K562 (cell line): Measurements from ENCODE around the gene CAMK1D. TPM values are rescaled to one million over a fixed set of nuclear protein-coding genes. Genes with fewer than 3 reads are reported as not detected.

ENCODE experiments used
- ATAC-seq: fragments of 200-7000 bp; cut with Tn5 transposase; 3 replicates; pipeline ENCODE4 v1.9.1; 2020; ENCODE audit warnings: moderate library complexity
- BruUV-seq: library from RNA; stranded (reverse); fragments of 400-500 nt; replicated peaks from 2 replicates; lab custom pipeline; 2021; lab: Mats Ljungman, UMichigan
- CTCF ChIA-PET: fragments of 300-600 bp; formaldehyde crosslinking; extraction: SDS; loops from one replicate; lab custom pipeline; 2021; ENCODE audit warnings: low intra/inter-chr PET ratio; lab: Yijun Ruan, JAX
- POLR2A ChIA-PET: fragments of 300-600, 350-650 bp; sonication (Branson Sonifier 250); formaldehyde crosslinking; extraction: SDS; loops from one replicate; lab custom pipeline; 2021; ENCODE audit warnings: antibody characterized with exemption, inconsistent platforms; lab: Yijun Ruan, JAX
- DNase-seq, 4 experiments: peaks; one replicate each; pipeline versions ENCODE4 v3.0.0 to v3.0.0-alpha.2; 2011 to 2018; ENCODE audit warnings: low spot score in 3 of 4, mixed read lengths in 3 of 4; ENCODE audit errors: extremely low read depth in 1 of 4
- FAIRE-seq: peaks from 2 replicates; lab custom pipeline; 2011; peaks lifted over from hg19 to GRCh38; lab: Jason Lieb, UNC
- H2AFZ ChIP-seq: 2 replicates; pipeline ENCODE4 v1.6.0; 2011; ENCODE audit warnings: low read depth, low read length, control low read depth, inconsistent platforms
- H3K27ac ChIP-seq: fragments of 200-600 bp; 3 replicates; pipeline ENCODE4 v1.8.0; 2011; ENCODE audit warnings: low read depth, mild to moderate bottlenecking, control low read depth, inconsistent platforms, low read length, moderate library complexity, mixed read lengths; ENCODE audit errors: extremely low read depth
- H3K27me3 ChIP-seq, 2 experiments: fragments of 300-600 bp in 1 of 2; 2 replicates in 1 of 2; 3 replicates in 1 of 2; pipeline versions ENCODE4 v1.6.0 to v1.8.0; 2011; ENCODE audit warnings: inconsistent platforms in 2 of 2, low read length in 2 of 2, mild to moderate bottlenecking in 1 of 2, mixed read lengths in 1 of 2, moderate library complexity in 1 of 2; ENCODE audit not compliant: control insufficient read depth in 2 of 2, insufficient read depth in 2 of 2
- H3K36me3 ChIP-seq: fragments of 300-600 bp; 3 replicates; pipeline ENCODE4 v1.8.0; 2011; ENCODE audit warnings: mild to moderate bottlenecking, low read length, inconsistent platforms; ENCODE audit not compliant: control insufficient read depth, insufficient read depth
- H3K4me1 ChIP-seq, 2 experiments: fragments of 200-600 bp in 1 of 2; replicated peaks in 1 of 2; 2 replicates in 1 of 2; 3 replicates in 1 of 2; pipeline versions ENCODE4 v1.5.1 to v1.8.0; 2011; ENCODE audit warnings: inconsistent platforms in 2 of 2, low read length in 2 of 2, mild to moderate bottlenecking in 1 of 2, mixed read lengths in 1 of 2, moderate library complexity in 1 of 2; ENCODE audit not compliant: control insufficient read depth in 2 of 2, insufficient read depth in 2 of 2
- H3K4me2 ChIP-seq: 2 replicates; pipeline ENCODE4 v1.6.1; 2011; ENCODE audit warnings: low read length, control low read depth, inconsistent platforms, mixed read lengths; ENCODE audit not compliant: insufficient read depth
- H3K4me3 ChIP-seq: fragments of 200-600 bp; sonication (generic), shearing (Covaris generic); 2 replicates; pipeline ENCODE4 v1.5.1; 2016; ENCODE audit warnings: control low read depth, inconsistent platforms
- H3K79me2 ChIP-seq: fragments of 200-600 bp; 3 replicates; pipeline ENCODE4 v1.8.0; 2011; ENCODE audit warnings: low read length, inconsistent platforms; ENCODE audit not compliant: control insufficient read depth, insufficient read depth
- H3K9ac ChIP-seq, 2 experiments: 2 replicates each; pipeline versions ENCODE4 v1.6.0 to v1.6.1; 2011; ENCODE audit warnings: low read depth in 2 of 2, low read length in 2 of 2, control low read depth in 1 of 2, inconsistent platforms in 1 of 2, mild to moderate bottlenecking in 1 of 2, mixed read lengths in 1 of 2; ENCODE audit not compliant: insufficient read depth in 1 of 2
- H3K9me1 ChIP-seq: one replicate; pipeline ENCODE4 v1.6.0; 2011; ENCODE audit warnings: inconsistent platforms, mild to moderate bottlenecking, low read length, moderate library complexity; ENCODE audit not compliant: control insufficient read depth, insufficient read depth
- H3K9me3 ChIP-seq: replicated peaks from 2 replicates; pipeline ENCODE4 v1.5.1; 2011; ENCODE audit warnings: low read depth, low read length, inconsistent platforms; ENCODE audit not compliant: control insufficient read depth, insufficient read depth
- H4K20me1 ChIP-seq: replicated peaks from 2 replicates; pipeline ENCODE4 v1.6.1; 2011; ENCODE audit warnings: low read length, inconsistent platforms, mixed read lengths; ENCODE audit not compliant: control insufficient read depth, insufficient read depth
- NFYB ChIP-seq: IDR thresholded peaks from 2 replicates; pipeline ENCODE4 v1.6.1; 2011; ENCODE audit warnings: mild to moderate bottlenecking, moderate library complexity; ENCODE audit not compliant: insufficient read length; ENCODE audit errors: extremely low read depth
- NR2C1 ChIP-seq, 2 experiments: fragments of 450-650 bp; IDR thresholded peaks; 2 replicates each; pipeline ENCODE4 v1.6.1; 2017; ENCODE audit warnings: mild to moderate bottlenecking in 2 of 2, antibody characterized with exemption in 1 of 2, inconsistent platforms in 1 of 2, missing compliant biosample characterization in 1 of 2, missing genetic modification characterization in 1 of 2
- PTRF ChIP-seq: fragments of 450-650 bp; IDR thresholded peaks from 2 replicates; pipeline ENCODE4 v1.6.1; 2016; ENCODE audit warnings: mild to moderate bottlenecking, missing genetic modification characterization, missing compliant biosample characterization
- RFX7 ChIP-seq: fragments of 250-450 bp; sonication (Bioruptor Pico); IDR thresholded peaks from 2 replicates; pipeline ENCODE4 v1.5.1; 2021; ENCODE audit warnings: mild to moderate bottlenecking
- TAF1 ChIP-seq: IDR thresholded peaks from 2 replicates; pipeline ENCODE4 v1.6.1; 2011; ENCODE audit warnings: mild to moderate bottlenecking, low read length, moderate library complexity; ENCODE audit not compliant: insufficient read depth, control insufficient read depth, severe bottlenecking; ENCODE audit errors: extremely low read depth
- ZBTB11 ChIP-seq, 3 experiments: fragments of 200-800 bp in 1 of 3; fragments of 250-450 bp in 1 of 3; fragments of 450-650 bp in 1 of 3; sonication (Bioruptor Pico) in 1 of 3; sonication (Bioruptor generic) in 1 of 3; formaldehyde crosslinking in 1 of 3; IDR thresholded peaks; 2 replicates each; pipeline versions ENCODE4 v1.6.1 to v1.8.0; 2016 to 2022; ENCODE audit warnings: mild to moderate bottlenecking in 2 of 3, missing genetic modification characterization in 2 of 3, missing compliant biosample characterization in 1 of 3, moderate library complexity in 1 of 3
- ZBTB12 ChIP-seq: fragments of 250-450 bp; sonication (Bioruptor Pico); IDR thresholded peaks from 2 replicates; pipeline ENCODE4 v1.4.0; 2020
- ZBTB2 ChIP-seq: fragments of 450-650 bp; IDR thresholded peaks from 2 replicates; pipeline ENCODE4 v1.6.1; 2016; ENCODE audit warnings: antibody characterized with exemption
- ZNF696 ChIP-seq: fragments of 250-450 bp; sonication (Bioruptor Pico); conservative IDR thresholded peaks from 2 replicates; pipeline ENCODE4 v1.4.0; 2020; ENCODE audit warnings: mild to moderate bottlenecking, moderate library complexity
- WGBS: fragments of 100-300 bp; shearing (Covaris generic); methylation state at CpG from one replicate; pipeline ENCODE4 v1.1.6; 2016; ENCODE audit warnings: low coverage, mixed read lengths; ENCODE audit not compliant: insufficient coverage; ENCODE audit errors: missing lambda C conversion rate; 5-methylcytosine and 5-hydroxymethylcytosine counted together
- in situ Hi-C: fragments of 300-500 bp; cut with MboI; formaldehyde crosslinking; loops from 4 replicates; pipeline ENCODE4 v1.15.0; 2018; ENCODE audit warnings: inconsistent platforms, mixed read lengths
- intact Hi-C: fragments of 100-400 bp; cut with micrococcal nuclease; formaldehyde crosslinking; loops from 2 replicates; pipeline ENCODE4 v1.14.2; 2022
- polyA plus RNA-seq, 8 experiments: library from polyadenylated mRNA; depleted of rRNA in 4 of 8; stranded (reverse) in 5 of 8; unstranded in 3 of 8; fragments of >200 nt; fragmentation: Nextera tagmentation in 2 of 8; fragmentation: Illumina TruSeq in 1 of 8; extraction: Ambion mirVana in 2 of 8; extraction: Trizol in 1 of 8; gene quantifications; 2 replicates each; pipeline versions ENCODE4 v1.2.1 to v1.2.3, GENCODE V29; 2011 to 2014; ENCODE audit warnings: inconsistent platforms in 1 of 8, missing spikeins in 1 of 8
- total RNA-seq, 7 experiments: library from RNA; depleted of rRNA in 6 of 7; stranded (reverse); fragments of >200 nt in 6 of 7; fragmentation: Illumina TruSeq in 2 of 7; extraction: Trizol in 2 of 7; gene quantifications; 2 replicates each; pipeline versions ENCODE4 v1.2.1 to v1.2.3, GENCODE V29; 2011 to 2021; ENCODE audit warnings: low replicate concordance in 1 of 7
- TF ChIP-seq, protein P1 (sequence below): fragments of 250-450 bp; sonication (Bioruptor Pico); IDR thresholded peaks from 2 replicates; pipeline ENCODE4 v1.5.0; 2021; ENCODE audit warnings: mild to moderate bottlenecking, borderline replicate concordance
- TF ChIP-seq, protein P2 (sequence below): fragments of 200-800 bp; sonication (Bioruptor generic); IDR thresholded peaks from 2 replicates; pipeline ENCODE4 v1.6.1; 2017; ENCODE audit warnings: missing genetic modification characterization, missing compliant biosample characterization

The CAMK1D gene
- total and polyA plus RNA-seq, 9 of the 15 experiments (the other 6 are each of a cell fraction or from before 2014, with no cell fraction given), result 0.12 to 0.24 (median 0.20) TPM; not detected in 5

GRCh38 chr10:12755075-12755474, 405.7 kb downstream of the CAMK1D start:
- Histone ChIP-seq H3K4me2 (no peak overlapping the region), H3K4me3 (no peak overlapping the region), H3K9me1 (no peaks in the 10 kb centered on the region), H3K36me3 (no peaks in the 10 kb centered on the region), H3K9me3 (no peaks in the 10 kb centered on the region), H3K79me2 (no peaks in the 10 kb centered on the region), H4K20me1 (no peaks in the 10 kb centered on the region; the same call in 1 of the 2 replicates), H3K4me1 (no peaks in the 10 kb centered on the region), H3K9ac (no peak overlapping the region), H3K27me3 (peaks cover 0 to 12% of the 10 kb centered on the region in 2 experiments; a peak in 1 of 5 replicates), H3K27ac (no peak overlapping the region), H2AFZ (no peak overlapping the region)
- POLR2A ChIA-PET, result no interaction called here
- 1% methylated on average over 5 of the region's 5 CpGs for WGBS
- in situ Hi-C loops (no loop called here), intact Hi-C loops (no loop called here)
- no TSS peak for BruUV-seq
- DNase-seq (no peak), ATAC-seq (no peak), FAIRE-seq (no peak)
- CTCF ChIA-PET, result no interaction called here
- TF ChIP-seq, protein P1, sequence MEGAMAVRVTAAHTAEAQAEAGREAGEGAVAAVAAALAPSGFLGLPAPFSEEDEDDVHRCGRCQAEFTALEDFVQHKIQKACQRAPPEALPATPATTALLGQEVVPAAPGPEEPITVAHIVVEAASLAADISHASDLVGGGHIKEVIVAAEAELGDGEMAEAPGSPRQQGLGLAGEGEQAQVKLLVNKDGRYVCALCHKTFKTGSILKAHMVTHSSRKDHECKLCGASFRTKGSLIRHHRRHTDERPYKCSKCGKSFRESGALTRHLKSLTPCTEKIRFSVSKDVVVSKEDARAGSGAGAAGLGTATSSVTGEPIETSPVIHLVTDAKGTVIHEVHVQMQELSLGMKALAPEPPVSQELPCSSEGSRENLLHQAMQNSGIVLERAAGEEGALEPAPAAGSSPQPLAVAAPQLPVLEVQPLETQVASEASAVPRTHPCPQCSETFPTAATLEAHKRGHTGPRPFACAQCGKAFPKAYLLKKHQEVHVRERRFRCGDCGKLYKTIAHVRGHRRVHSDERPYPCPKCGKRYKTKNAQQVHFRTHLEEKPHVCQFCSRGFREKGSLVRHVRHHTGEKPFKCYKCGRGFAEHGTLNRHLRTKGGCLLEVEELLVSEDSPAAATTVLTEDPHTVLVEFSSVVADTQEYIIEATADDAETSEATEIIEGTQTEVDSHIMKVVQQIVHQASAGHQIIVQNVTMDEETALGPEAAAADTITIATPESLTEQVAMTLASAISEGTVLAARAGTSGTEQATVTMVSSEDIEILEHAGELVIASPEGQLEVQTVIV (CRISPR knock-in tag), result no peak
- TF ChIP-seq ZNF696 (no peak), RFX7 (CRISPR knock-in tag) (no peak), ZBTB11 (CRISPR knock-in tag; IDR thresholded peaks at IDR 0.05) (no peak), PTRF (no peak), NFYB (no peak), TAF1 (no peak), NR2C1 (IDR thresholded peaks at IDR 0.05) (no peak), NR2C1 (tag; IDR thresholded peaks at IDR 0.05) (no peak), ZBTB2 (no peak), ZBTB12 (no peak)
- TF ChIP-seq, protein P2, sequence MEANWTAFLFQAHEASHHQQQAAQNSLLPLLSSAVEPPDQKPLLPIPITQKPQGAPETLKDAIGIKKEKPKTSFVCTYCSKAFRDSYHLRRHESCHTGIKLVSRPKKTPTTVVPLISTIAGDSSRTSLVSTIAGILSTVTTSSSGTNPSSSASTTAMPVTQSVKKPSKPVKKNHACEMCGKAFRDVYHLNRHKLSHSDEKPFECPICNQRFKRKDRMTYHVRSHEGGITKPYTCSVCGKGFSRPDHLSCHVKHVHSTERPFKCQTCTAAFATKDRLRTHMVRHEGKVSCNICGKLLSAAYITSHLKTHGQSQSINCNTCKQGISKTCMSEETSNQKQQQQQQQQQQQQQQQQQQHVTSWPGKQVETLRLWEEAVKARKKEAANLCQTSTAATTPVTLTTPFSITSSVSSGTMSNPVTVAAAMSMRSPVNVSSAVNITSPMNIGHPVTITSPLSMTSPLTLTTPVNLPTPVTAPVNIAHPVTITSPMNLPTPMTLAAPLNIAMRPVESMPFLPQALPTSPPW (CRISPR knock-in tag), result no peak
